Natural killer cell (primary cell): ENCODE data around the gene DPM2. TPM values are rescaled to one million over a fixed set of nuclear protein-coding genes. Genes with fewer than 3 reads are reported as not detected.

Experiments used
- ATAC-seq, 3 donors: fragments of 150-1000 bp in 2 of 3; fragments of 200-7000 bp in 1 of 3; cut with Tn5 transposase; 1 replicate in 1 of 3; 2 replicates in 2 of 3; pipeline ENCODE4 v1.10.0; 2021; ENCODE audit warnings: mild to moderate bottlenecking in 2 of 3, moderate library complexity in 2 of 3
- DNase-seq, 2 donors: peaks; one replicate each; pipeline versions ENCODE4 v3.0.0 to v3.0.0-alpha.2; 2013 to 2021; ENCODE audit warnings: mixed read lengths in 1 of 2
- H3K27ac ChIP-seq: one replicate; pipeline ENCODE4 v1.5.1; 2013; ENCODE audit warnings: mild to moderate bottlenecking, low read length
- H3K27me3 ChIP-seq: one replicate; pipeline ENCODE4 v1.6.1; 2013; ENCODE audit warnings: low read length; ENCODE audit not compliant: control insufficient read depth, insufficient read depth
- H3K36me3 ChIP-seq: one replicate; pipeline ENCODE4 v1.6.1; 2013; ENCODE audit warnings: low read length; ENCODE audit not compliant: control insufficient read depth, insufficient read depth
- H3K4me1 ChIP-seq: one replicate; pipeline ENCODE4 v1.6.1; 2013; ENCODE audit warnings: low read length; ENCODE audit not compliant: control insufficient read depth, insufficient read depth
- H3K4me3 ChIP-seq: one replicate; pipeline ENCODE4 v1.5.1; 2013; ENCODE audit warnings: low read length
- H3K9me3 ChIP-seq: one replicate; pipeline ENCODE4 v1.6.1; 2013; ENCODE audit warnings: low read length; ENCODE audit not compliant: control insufficient read depth, insufficient read depth
- H3K27ac Mint-ChIP-seq, 2 donors: one replicate each; pipeline ENCODE4 v1.8.0; 2022; ENCODE audit warnings: mild to moderate bottlenecking in 2 of 2, mixed read lengths in 2 of 2, moderate library complexity in 1 of 2
- H3K27me3 Mint-ChIP-seq, 2 donors: one replicate each; pipeline ENCODE4 v1.8.0; 2022; ENCODE audit warnings: low read depth in 2 of 2, mixed read lengths in 2 of 2
- H3K36me3 Mint-ChIP-seq: one replicate; pipeline ENCODE4 v1.8.0; 2022; ENCODE audit warnings: mixed read lengths
- H3K4me1 Mint-ChIP-seq, 2 donors: one replicate each; pipeline ENCODE4 v1.8.0; 2022; ENCODE audit warnings: mixed read lengths in 2 of 2
- H3K4me3 Mint-ChIP-seq: one replicate; pipeline ENCODE4 v1.8.0; 2022; ENCODE audit warnings: mild to moderate bottlenecking, moderate library complexity, mixed read lengths
- H3K9me3 Mint-ChIP-seq, 2 donors: one replicate each; pipeline ENCODE4 v1.8.0; 2022; ENCODE audit warnings: mixed read lengths in 2 of 2
- WGBS: methylation state at CpG from one replicate; pipeline ENCODE4 v1.1.7; 2013; ENCODE audit warnings: missing lambda C conversion rate; ENCODE audit not compliant: insufficient coverage; 5-methylcytosine and 5-hydroxymethylcytosine counted together
- intact Hi-C: fragments of 100-400 bp; cut with micrococcal nuclease; formaldehyde crosslinking; loops from one replicate; pipeline ENCODE4 v1.14.2; 2022
- total RNA-seq, 4 donors: library from RNA; stranded (reverse); fragments of 120-200 nt in 1 of 4; gene quantifications; one replicate each; pipeline versions ENCODE4 v1.2.3 to v1.2.4, GENCODE V29; 2013 to 2022
- TF ChIP-seq, protein P1 (sequence below): fragments of 200-600 bp; IDR thresholded peaks from one replicate; pipeline ENCODE4 v1.8.0; 2022; ENCODE audit warnings: antibody characterized with exemption

DPM2 gene
- total RNA-seq, 3 donors from 2014 or later (not counting 1 experiment from before 2014, with no cell fraction given), result 22.9 to 31.4 (median 24.1) TPM

DNA sequence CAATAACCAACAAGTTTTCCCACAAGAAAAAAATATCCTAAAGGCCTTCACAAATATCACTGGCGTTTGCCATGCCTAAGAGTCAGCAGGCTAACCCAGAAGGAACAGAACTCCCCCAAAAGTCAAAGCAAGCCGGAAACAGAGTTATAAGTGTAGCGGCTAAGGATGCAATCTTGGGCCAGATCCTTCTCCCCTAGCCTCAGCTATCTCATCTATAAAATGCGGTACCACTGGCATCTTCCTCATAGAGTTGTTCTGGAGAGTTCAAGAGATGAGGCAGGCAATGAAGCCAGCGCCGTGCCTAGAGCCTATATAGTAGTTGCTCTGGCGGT is 632 bp downstream of the DPM2 start:
- H3K27me3 Mint-ChIP-seq, result no peaks in the 10 kb centered on the region
- H3K9me3 ChIP-seq, result no peaks in the 10 kb centered on the region
- 17% methylated on average over 7 of the region's 7 CpGs for WGBS
- peaks cover 28% of the 10 kb centered on the region for H3K4me1 ChIP-seq
- peak overlapping the region; percentile 63 for H3K27ac ChIP-seq
- intact Hi-C loops, result no loop called here
- DNase-seq, result peak in 1 of 2 donors; percentile 60
- H3K9me3 Mint-ChIP-seq, result no peaks in the 10 kb centered on the region
- peak overlapping the region; percentile 96 for H3K4me3 Mint-ChIP-seq
- peak overlapping the region; percentile 89 to 92 for H3K27ac Mint-ChIP-seq
- peaks cover 31 to 38% of the 10 kb centered on the region in 2 donors for H3K4me1 Mint-ChIP-seq
- peaks cover 4% of the 10 kb centered on the region for H3K36me3 ChIP-seq
- no peak for ATAC-seq
- H3K4me3 ChIP-seq, result peak overlapping the region; percentile 71
- no peaks in the 10 kb centered on the region for H3K27me3 ChIP-seq
- H3K36me3 Mint-ChIP-seq, result no peaks in the 10 kb centered on the region
- TF ChIP-seq, protein P1, sequence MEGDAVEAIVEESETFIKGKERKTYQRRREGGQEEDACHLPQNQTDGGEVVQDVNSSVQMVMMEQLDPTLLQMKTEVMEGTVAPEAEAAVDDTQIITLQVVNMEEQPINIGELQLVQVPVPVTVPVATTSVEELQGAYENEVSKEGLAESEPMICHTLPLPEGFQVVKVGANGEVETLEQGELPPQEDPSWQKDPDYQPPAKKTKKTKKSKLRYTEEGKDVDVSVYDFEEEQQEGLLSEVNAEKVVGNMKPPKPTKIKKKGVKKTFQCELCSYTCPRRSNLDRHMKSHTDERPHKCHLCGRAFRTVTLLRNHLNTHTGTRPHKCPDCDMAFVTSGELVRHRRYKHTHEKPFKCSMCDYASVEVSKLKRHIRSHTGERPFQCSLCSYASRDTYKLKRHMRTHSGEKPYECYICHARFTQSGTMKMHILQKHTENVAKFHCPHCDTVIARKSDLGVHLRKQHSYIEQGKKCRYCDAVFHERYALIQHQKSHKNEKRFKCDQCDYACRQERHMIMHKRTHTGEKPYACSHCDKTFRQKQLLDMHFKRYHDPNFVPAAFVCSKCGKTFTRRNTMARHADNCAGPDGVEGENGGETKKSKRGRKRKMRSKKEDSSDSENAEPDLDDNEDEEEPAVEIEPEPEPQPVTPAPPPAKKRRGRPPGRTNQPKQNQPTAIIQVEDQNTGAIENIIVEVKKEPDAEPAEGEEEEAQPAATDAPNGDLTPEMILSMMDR, result no peak

DNA sequence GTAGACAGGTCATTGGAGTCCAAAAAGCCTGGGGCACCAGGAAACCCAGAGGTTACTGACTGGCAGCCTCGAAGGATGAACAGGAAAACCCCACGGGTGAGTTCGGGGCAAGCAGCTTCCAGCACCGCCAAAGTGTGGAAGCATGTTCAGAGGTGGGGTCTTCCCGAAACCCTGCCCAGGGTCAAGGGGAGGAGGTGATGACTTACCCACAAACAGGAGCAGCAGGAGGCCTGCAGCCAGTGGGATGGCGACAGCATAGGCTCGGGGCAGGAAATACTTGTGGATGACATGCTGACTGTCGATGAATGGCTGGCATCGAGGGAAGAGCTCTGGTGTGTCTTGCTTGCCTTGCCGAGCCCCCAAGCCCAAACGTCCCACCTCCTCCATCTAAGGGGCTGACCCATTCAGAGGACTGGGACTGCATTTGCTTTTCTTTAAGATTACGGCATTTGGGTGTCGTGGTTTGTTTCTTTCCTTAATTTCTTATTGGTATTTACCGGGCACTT is 1.3 kb downstream of the DPM2 start:
- Histone ChIP-seq H3K27me3 (no peaks in the 10 kb centered on the region), H3K4me1 (peaks cover 30% of the 10 kb centered on the region), H3K36me3 (peaks cover 4% of the 10 kb centered on the region), H3K9me3 (no peaks in the 10 kb centered on the region), H3K4me3 (no peak overlapping the region), H3K27ac (no peak overlapping the region)
- DNase-seq (no peak), ATAC-seq (no peak)
- WGBS, result 78% methylated on average over 14 of the region's 14 CpGs
- intact Hi-C loops, result no loop called here
- Mint-ChIP-seq H3K27me3 (no peaks in the 10 kb centered on the region), H3K4me3 (peak overlapping the region; percentile 96), H3K9me3 (no peaks in the 10 kb centered on the region), H3K4me1 (peaks cover 33 to 41% of the 10 kb centered on the region in 2 donors), H3K36me3 (no peaks in the 10 kb centered on the region), H3K27ac (peak overlapping the region; percentile 89 to 92)
- TF ChIP-seq, protein P1, result no peak

DNA sequence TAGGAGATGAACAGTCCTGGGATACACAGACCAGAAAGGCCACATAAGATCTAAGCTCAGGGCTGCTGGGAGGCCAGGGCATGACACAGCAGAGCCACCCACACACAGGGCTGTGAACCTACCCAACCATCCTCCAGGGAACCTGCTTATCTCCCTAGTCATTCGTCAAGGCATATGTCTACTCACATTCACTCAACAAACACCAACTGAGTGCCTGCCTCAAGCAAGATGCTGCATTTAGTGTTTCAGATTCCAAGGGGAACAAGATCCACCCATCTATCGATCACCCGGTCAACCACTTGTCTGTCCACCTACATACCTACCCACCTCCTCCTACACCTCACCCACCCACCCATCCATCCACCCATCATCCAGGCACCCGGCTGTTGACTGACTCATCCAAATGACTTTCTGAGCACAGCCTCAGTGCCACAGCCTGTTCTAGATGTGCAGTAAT is 1.9 kb downstream of the DPM2 start:
- peak overlapping the region; percentile 68 for H3K4me3 Mint-ChIP-seq
- Histone ChIP-seq H3K9me3 (no peaks in the 10 kb centered on the region), H3K36me3 (peaks cover 4% of the 10 kb centered on the region), H3K4me3 (no peak overlapping the region), H3K27ac (no peak overlapping the region), H3K4me1 (peaks cover 36% of the 10 kb centered on the region), H3K27me3 (no peaks in the 10 kb centered on the region)
- no peaks in the 10 kb centered on the region for H3K9me3 Mint-ChIP-seq
- peak overlapping the region; percentile 4 to 92 for H3K27ac Mint-ChIP-seq
- H3K36me3 Mint-ChIP-seq, result no peaks in the 10 kb centered on the region
- no peaks in the 10 kb centered on the region for H3K27me3 Mint-ChIP-seq
- peaks cover 37 to 47% of the 10 kb centered on the region in 2 donors for H3K4me1 Mint-ChIP-seq
- no peak for ATAC-seq
- intact Hi-C loops, result no loop called here
- DNase-seq, result no peak
- WGBS, result 78% methylated on average over 3 of the region's 4 CpGs
- TF ChIP-seq, protein P1, result no peak

GRCh38 chr9:127934986-127935385 is 2.7 kb downstream of the DPM2 start:
- no peak overlapping the region for H3K27ac ChIP-seq
- no peak for ATAC-seq
- DNase-seq, result no peak
- no peaks in the 10 kb centered on the region for H3K36me3 Mint-ChIP-seq
- peaks cover 38 to 50% of the 10 kb centered on the region in 2 donors for H3K4me1 Mint-ChIP-seq
- H3K4me3 Mint-ChIP-seq, result peak overlapping the region; percentile 50
- peaks cover 42% of the 10 kb centered on the region for H3K4me1 ChIP-seq
- intact Hi-C loops, result no loop called here
- H3K27ac Mint-ChIP-seq, result no peak overlapping the region
- no peak overlapping the region for H3K4me3 ChIP-seq
- no peaks in the 10 kb centered on the region for H3K9me3 ChIP-seq
- H3K27me3 ChIP-seq, result no peaks in the 10 kb centered on the region
- peaks cover 4% of the 10 kb centered on the region for H3K36me3 ChIP-seq
- no peaks in the 10 kb centered on the region for H3K9me3 Mint-ChIP-seq
- TF ChIP-seq, protein P1, result no peak
- H3K27me3 Mint-ChIP-seq, result no peaks in the 10 kb centered on the region
- WGBS, result 80% methylated on average over 11 of the region's 11 CpGs
